Limb (tissue), 2 donors: Measurements from ENCODE around the gene RNF207.

Source experiments
- DNase-seq, 2 donors: peaks; one replicate each; pipeline ENCODE4 v3.0.0-alpha.2; 2016; ENCODE audit errors: extremely low spot score in 2 of 2

The RNF207 gene

DNA sequence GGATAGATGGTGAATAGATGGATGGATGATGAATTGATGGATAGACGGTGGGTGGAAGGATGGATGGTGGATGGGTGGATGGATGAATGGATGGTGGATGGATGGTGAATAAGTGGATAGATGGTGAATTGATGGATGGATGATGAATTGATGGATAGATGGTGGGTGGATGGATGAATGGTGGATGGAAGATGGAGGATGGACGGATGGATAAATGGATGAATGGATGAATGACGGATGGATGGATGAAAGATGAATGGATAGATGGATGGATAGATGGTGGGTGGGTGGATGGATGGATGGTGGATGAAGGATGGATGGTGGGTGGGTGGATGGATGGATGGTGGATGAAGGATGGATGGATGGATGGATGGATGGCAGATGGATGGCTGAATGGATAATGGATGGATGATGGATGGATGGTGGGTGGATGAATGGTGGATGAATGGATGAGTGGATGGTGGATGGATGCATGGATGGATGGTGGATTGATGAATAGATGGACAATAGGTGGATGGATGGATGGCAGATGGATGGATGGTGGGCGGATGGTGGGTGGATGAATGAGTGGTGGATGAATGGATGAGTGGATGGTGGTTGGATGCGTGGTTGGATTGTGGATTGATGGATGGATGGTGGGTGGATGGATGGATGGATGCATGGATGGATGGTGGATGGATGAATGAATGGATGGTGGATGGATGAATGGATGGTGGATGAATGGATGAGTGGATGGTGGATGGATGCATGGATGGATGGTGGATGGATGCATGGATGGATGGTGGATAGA is 31.1 kb upstream of the RNF207 start:
- no peak for DNase-seq

DNA sequence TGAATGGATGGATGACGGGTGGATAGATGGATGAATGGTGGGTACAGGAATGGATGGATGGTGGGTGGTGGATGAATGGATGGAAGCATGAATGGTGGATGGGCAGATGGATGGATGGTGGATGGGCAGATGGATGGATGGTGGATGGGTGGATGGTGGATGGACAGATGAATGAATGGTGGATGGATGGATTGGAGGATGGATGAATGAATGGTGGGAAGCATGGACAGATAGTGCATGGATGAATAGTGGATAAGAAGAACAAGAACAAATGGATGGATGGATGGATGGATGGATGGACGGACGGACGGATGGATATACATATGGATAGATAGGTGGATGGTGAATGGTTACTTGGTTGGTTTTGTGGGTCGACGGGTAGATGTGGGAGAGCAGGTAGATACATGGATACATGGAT is 30.5 kb upstream of the RNF207 start:
- no peak for DNase-seq

DNA sequence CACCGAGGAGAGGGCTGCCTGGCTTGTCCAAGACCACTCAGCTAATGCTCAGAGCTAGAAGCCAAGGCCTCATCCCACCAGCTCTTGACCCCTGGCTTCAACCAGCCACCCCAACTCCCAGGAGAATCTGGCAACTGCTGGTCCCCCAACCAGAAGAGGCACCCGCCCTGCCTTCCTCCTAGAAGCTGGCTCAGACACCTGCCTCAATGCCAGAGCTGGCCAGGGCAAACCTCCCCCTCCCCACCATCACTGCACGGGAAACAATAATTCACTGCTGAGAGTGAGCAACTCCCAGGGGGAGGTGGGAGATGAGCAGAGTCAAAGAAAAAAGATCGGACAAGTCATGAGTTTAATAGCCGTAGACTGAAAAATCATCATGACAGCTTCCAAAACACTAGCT is 29.1 kb upstream of the RNF207 start:
- DNase-seq, result peak in 1 of 2 donors; percentile 17

DNA sequence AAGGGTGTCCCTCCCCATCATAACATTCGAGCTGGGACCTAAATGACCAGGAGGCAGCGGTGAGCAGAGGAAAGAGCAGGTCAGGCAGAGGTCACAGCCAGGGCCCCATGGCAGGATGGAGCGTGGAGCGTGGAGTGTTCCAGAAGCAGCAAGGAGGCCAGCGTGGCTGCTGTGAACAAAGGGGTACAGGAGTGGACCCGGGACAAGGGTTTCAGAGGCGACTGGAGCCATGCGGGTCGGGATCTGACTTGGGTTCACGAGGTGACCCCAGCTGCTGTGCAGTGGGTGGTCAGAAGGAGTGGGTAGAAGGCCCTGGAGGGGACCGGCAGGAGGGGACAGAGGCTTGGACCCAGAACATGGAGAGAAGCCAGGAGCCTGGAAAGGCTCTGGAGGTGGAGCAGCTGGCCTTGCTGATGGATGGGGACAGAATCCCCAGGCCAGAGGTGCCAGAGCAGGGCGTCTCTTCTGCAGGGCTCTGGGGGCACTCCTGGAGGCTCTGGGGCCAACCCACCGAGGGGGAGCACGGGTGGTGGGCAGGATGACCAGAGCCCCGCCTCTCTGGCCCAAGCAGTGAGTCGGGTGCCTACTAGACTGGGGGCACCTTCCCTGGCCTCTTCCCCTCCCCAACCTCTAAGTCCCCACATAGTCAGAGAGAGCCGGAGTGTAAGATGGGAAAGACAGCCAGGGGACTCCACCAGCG is 28.1 kb upstream of the RNF207 start:
- no peak for DNase-seq

DNA sequence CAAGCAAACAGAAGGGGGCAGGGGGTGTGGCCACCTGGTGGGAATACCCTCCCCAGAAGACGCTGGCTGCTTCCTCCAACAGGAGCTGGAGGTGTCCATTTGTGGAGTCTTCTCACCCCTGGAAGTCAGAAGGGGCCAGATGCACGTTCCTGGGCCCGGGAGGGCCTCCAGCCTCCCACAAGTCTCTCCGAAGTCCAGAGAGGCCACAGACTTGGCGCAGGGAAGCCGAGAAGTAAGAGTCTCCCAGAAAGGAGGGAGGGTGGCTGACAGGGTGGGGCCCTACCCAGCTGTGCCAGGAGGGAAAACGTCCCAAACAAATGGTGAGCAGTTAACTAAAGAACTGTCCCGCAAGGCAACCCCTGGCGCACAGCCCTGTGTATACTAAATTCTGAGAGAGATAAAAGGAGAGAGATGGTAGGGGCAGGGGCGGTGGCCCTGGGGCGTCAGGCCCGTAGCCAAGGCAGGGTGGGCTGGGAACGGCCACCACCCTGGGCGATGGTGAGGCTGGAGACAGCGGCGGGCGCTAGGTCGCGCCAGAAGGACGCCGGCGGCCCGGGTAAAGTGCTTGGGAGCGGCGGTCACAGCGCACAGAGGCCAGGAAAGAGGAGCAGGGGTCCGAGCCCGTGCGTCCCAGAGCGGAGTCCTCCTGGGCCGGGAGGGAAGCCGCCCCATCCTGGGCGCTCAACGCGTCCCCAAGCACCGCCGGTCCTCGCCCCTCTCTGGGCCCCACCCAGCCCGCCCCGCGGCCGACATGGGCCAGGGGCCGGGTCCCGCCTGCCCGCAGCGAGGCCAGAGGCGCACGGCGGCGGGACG is 27.0 kb upstream of the RNF207 start:
- DNase-seq, result no peak

DNA sequence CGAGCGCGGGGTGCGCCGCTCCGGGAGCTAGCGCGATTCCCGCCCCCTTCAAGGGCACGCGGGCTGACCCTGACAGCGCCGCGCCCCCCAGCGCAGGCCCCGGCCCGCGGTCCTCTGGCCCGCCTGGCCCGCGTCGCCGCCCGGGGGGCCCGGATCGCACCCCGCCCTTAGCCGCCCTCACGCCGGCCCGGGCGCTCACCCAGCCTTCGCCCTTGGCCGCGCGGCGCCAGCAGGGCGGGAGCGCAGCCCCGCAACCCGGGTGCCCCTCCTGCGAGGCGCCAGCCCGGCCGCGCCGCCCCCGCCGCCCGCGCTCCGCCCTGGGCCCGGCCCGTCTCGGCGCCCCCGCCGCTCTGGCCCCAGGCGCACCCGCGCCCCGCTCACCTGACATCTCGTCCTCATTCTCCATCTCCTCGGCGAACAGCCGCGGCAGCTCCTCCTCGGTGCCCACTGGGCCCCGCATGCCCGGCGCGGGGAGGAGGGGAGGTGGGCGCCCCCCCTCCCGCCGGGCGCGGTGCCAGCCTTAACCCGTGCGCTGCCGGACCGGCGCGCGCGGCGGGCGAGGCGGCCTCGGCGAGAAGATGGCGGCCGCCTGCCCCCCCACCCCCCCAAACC is 26.2 kb upstream of the RNF207 start:
- DNase-seq, result peak in 1 of 2 donors; percentile 52

DNA sequence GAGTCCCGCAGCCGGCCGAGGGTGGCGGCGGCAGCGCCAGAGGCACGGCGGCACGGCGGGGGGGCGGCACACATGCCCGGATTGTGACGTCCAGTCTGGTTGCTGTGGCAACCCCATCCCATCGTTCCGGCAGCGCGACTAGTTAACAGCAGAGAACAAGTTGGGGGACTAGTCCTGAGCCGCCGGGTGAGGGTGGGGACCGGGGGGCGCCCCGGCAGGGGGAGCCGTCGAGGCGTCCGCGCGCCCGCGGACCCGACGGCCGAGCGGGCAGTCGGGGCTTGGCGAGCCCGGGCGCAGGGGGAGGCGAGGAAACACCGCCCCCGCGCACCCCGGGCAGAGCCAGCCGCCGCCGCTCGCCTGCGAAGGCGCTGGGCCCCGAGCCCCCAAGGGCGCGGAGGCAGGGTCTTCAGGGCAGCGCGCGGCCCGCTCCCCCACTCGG is 25.6 kb upstream of the RNF207 start, which contains the start of gene CHD5:
TSS of gene CHD5 (minus strand) at position 54 of the 439 bp plus-strand sequence. CDS start 298 bp downstream, outside the sequence.
- peak in 1 of 2 donors; percentile 65 for DNase-seq

DNA sequence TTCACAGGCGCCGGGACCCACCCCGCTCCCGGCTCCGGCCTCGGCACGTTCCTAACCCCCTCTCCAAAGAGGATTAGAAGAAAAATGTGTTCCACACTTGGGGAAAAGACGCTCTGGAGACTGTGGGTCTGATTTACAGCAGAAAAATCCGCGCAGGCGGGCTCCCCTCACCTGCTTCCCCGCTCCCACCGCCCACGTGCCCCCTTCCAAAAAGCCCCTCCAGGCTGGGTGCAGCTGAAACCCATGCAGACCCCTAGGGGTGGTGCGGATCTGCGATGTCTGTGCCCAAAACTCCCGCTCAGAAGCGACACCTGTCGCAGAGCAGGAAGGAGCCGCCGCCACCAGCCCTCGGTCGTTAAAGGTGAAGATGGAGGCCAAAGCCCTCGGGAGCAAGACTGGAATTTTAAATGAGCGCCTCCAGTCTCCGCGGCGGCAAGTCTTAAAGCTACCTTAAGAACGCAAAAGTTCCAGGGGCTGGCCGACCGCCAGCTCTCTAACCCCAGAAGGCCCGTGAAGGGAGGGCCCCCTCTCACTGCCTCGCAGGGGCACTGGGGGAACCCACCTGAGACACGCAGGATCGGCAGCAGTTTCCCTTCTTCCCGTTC is 25.1 kb upstream of the RNF207 start:
- no peak for DNase-seq

DNA sequence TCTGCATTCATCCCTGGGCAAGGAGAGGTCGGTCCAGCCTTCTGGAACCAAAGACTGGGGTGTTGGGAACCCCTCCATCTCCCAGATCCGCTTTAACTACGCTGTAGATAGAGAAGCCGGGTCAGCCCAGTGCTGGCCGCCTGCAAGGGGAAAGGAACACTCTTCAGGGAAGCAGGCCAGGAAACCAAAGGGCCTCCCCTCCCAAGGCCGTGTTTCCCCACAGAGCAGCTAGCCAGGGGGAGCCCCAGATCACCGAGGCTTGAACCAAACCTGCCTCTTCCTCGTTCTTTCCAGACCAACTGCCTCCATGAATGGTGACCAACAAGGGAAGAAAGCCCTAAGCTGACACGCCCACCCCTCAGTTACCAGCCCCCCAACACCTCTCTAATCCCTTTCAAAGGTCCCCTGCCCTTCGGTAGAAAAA is 24.6 kb upstream of the RNF207 start:
- no peak for DNase-seq

DNA sequence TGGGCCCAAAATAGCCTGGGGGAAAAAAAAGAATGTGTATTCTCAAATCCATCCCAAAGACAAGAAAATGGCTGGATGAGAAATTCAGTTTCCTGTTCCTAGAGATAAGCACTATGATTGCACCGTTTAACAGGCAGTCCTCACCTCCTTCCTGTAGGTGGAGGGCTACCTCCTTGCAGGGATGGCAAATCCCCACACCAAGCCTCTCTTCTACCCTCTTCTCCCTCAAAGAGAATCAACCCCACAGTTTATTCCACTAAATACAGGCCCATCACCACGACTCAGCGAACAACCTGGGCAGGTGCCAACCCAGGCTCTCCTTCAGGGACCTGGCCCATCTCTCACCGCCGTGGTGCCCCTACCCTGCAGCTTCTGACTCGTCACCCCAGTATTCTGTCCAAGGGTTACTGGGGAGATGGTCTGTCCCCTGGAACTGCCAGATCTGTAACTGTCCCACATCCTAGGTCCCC is 22.4 kb upstream of the RNF207 start:
- DNase-seq, result no peak

DNA sequence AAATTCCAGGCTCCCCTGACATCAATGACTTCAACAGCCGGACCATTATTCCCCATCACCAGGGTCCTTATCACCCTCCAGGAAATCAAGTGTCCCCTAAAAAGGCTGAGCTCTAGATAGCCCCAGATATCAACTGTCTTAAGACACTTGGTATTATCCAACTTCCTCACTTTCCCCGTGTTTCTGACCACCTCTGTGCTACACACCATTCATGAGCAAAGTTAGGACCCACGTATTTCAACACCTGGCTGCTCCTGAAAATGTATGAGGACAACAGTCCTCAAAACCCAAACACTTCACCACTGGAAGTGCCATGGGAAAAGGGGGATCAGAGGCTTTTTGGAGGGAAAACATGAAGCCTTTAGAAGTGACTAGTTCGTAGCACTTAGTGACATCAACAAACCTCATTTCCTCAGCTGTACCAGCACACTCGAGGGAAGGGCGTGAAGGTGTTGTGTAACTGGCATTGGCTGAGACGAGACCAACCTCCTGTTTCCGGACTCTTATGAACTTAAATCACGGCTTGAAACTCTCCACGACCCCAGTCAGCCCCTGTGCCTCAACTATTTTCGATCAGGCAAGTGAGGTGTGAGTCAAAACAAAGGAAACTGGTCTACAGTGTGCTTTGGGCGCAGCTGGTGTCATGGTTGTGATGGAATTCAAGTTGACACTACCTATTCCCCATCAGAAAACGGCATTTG is 21.7 kb upstream of the RNF207 start:
- no peak for DNase-seq

DNA sequence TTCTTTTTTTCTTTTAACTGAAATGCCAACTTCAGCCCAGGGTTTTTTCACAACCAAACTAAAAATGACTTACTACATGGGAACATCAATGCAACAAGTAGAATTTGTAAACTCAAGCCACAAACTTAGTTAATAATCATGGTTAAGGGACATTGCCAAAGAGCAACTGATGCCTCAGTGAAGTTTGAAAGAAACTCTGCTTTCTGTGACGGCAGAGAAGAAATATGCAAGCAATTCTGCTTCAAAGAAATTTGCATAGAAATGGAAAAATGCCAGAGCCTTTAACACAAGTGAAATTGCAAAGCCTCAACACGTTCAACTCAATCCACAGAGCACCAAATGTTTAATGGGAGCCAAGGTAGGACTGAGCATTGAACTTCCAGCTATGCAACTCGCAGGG is 20.8 kb upstream of the RNF207 start:
- no peak for DNase-seq

DNA sequence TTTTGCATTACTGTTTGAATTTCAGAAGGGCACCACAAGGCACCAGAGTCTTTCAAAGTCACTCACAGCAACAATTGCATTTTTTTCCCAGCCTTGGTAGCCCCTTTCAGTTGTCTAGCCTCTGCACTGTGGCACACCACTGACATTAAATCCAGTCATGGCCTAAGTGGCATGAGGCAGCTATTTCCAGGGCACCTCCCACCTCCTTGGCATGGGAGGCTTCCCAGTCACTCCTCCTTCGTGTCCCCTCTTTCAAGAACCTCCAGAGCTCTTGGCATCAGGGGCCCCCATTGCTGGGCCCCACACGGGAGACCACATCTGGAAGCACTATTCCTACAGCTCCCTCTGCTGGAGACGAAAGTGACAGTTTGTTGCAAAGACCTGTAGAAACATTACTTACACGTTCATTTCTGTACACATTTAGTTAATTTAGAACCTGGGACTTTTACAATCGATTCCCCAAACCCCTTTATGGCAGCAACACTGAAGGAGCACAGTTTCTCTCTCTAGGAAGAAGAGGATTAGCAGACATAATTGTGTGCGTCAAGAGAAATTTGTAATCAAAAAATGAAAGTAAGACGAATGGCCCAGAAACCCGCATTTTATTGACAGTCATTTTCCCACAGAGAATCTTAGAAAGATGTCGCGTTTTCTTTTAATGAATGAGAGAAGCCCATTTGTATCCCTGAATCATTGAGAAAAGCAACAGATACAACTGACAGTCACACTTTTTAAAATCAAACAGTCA is 20.1 kb upstream of the RNF207 start:
- no peak for DNase-seq

DNA sequence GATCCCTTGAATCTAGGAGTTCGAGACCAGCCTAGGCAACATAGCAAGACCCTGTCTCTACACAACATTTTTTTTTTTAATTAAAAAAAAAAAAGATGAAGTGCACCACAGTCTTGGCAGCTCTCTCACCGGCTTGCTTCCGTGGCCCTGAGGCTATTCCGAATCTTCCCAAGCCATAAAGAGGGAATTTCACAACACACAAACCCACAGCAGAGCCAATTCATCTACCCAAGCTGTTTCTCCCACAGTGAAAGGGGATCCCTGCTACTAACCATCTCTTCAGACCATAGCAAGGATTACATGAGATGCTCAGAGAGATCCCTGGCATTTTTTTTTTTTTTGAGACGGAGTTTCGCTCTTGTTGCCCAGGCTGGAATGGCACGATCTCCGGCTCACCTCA is 17.5 kb upstream of the RNF207 start:
- no peak for DNase-seq

DNA sequence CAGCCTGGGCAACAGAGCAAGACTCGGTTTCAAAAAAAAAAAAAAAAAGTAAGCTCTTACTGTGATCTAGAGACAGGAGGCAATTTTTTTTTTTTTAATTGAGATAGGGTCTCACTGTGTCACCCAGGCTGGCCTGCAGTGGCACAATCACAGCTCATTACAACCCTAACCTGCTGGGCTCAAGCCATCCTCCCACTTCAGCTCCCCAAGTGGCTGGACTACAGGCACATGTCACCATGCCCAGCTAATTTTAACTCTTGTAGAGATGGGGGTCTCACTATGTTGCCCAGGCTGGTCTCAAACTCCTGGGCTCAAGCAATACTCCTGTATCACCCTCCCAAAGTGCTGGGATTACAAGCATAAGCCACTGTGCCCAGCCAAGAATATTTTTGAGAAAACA is 14.0 kb upstream of the RNF207 start:
- DNase-seq, result no peak

DNA sequence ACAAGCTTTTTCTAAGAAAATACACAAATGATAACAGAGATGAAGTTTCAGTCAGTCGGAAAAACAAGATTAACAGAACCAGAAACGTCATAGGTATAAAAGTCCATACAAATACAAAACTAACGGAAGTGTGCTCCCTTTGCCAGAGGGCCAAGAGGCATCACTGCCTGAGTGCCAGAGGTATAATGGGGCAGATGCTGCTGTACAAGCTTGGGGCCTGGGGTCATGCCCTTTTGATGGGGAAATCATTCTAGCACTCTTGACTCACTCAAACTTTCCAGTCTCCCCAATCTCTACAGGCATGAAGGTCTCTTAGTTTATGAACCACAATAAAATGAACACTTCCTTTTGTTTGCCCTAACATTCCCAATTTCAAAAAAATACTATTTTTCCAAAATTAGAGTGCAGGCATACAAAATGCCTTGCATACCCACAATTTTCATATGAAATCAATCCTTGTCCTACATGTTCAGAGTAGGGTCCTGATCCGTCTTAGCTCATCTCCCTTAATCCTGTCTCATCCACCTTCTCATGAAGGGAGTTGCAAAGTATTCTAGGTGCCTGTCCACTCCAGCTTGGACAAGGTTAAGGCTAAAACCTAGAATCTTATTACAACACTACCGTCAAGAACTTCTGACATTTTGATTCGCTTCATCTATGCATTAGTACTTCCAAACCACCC is 8.0 kb upstream of the RNF207 start:
- no peak for DNase-seq

DNA sequence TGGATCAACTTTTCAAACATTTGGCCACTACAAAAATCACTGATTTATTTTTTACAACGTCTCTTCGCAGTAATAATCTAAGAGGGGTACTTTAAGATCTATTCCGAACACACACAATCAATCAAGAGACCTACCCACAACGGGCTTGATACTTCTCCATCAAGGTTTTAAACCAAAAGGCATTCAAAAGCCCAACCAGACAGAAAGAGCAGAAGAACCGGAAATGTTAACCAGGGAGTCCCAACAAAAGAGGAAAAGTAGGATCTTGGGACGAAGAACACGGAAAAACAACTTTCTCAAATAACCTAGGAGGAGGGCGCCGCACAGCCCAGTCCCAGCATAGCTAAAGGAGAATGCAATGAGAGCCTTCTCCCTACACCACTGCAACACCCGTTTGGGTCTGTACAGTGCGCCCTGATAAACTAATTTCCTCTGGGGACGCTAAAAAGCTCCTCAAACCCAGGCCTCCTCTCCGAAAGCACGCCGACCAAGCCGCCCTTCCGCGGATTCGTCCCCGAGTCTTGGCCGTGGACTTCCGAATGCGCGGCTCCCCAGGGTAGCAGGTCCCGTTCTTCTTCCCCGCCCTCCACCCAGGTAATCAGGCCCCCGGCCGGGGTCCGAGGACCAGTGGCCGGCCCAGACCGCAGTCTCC is 7.1 kb upstream of the RNF207 start:
- no peak for DNase-seq
